Urothelium cell line (cell line): ENCODE data around the gene ACLY.

Experiments used
- DNase-seq: peaks from one replicate; pipeline ENCODE4 v3.0.0; 2011; ENCODE audit warnings: low spot score, mixed read lengths
- FAIRE-seq: peaks from 2 replicates; lab custom pipeline; 2011; peaks lifted over from hg19 to GRCh38; lab: Jason Lieb, UNC

Gene ACLY

DNA sequence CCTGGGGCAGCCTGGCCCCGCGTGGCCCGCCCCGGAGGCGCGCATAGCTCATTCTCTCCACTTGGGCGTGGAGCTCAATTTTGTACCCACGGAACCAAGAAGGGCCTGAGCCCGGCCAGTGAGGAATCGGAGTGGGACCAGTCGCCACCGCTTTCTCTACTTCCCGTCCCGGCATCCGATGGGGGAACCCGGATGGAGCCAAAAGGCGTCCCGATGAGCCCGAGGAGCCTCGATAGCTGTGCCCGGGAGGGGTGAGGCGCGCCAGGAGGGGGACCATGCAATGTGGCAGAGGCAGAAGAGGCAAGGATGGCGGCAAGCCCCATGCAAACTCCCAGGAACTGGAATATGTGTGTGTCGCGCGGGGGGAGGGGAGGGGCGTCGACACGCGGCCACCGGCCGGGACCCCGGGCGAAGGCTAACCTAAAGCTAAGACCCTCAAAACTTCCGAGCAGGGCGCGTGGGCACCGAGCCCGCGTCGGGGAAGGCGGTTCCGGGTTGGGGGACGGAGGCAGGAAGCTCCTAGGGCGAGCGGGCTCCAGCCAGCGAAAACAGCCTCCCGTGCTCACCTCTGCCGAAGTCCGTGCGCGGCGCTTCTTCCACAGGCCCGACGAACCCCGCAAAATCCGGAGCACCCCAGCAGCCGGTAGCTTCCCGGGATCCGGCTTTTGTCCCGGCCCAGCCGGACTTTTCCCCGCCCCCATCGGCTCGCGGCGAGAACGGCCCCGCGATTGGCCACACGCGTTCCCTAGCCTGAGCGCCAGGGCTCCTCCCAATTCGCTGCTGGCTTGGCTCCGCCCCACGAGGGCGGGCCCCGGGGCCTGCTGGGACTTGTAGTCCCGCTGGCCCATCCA is at the start of gene ACLY:
Gene ACLY (minus strand): TSS at position 638 of the 851 bp plus-strand sequence. CDS start 5,078 bp downstream, outside the sequence.
- DNase-seq (peak; percentile 100), FAIRE-seq (peak; percentile 32)

DNA sequence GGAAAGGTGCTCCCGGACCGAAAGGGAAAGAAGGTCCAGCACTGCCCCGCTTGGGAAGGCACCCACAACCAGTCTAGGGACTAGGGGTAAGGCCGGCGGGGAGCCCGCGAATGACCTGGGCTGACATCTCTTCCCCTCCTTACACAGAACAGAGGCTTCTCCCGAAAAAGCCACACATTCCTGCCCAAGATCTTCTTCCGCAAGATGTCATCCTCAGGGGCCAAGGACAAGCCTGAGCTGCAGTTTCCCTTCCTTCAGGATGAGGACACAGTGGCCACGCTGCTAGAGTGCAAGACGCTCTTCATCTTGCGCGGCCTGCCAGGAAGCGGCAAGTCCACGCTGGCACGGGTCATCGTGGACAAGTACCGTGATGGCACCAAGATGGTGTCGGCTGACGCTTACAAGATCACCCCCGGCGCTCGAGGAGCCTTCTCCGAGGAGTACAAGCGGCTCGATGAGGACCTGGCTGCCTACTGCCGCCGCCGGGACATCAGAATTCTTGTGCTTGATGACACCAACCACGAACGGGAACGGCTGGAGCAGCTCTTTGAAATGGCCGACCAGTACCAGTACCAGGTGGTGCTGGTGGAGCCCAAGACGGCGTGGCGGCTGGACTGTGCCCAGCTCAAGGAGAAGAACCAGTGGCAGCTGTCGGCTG is 49.3 kb upstream of the ACLY start:
- no peak for FAIRE-seq
- no peak for DNase-seq

DNA sequence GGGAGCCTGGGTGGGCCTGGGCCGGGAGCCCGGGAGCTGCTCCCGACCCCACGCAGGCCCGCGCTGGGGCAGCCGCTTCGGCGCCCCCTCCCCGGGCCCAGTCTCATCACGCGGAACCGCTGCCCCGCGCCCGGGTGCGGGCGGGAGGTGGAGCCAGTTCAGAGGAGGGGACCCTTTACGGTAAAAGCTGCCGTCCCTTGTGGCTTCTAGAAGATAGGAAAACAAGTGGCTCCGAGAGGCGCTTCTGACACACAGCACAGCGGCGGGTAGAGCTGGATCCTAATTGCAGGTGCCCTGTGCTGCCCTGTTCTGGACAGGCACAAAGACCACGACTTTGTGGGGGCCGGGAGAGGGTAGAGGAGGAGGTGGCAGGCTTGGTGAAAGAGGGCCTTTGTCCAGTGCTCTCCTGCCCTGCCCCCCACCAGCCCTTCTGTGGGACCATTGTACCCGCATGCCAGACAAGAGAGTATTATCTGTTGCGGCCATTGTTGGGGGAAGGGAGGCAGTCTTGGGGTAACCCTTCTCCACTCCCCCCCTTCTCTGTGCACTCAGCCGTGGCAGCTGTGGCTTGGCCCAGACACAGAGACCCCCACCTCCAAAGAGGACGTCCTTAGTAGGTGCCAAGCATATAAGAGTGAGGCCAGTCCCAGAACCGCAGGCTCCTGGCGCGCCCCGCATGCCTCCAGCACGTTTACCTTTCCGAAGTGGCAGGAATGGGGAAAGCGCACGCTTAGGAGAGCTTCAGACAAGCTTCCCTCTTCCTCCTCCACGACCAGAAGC is 48.6 kb upstream of the ACLY start:
- FAIRE-seq (no peak), DNase-seq (peak; percentile 27)

DNA sequence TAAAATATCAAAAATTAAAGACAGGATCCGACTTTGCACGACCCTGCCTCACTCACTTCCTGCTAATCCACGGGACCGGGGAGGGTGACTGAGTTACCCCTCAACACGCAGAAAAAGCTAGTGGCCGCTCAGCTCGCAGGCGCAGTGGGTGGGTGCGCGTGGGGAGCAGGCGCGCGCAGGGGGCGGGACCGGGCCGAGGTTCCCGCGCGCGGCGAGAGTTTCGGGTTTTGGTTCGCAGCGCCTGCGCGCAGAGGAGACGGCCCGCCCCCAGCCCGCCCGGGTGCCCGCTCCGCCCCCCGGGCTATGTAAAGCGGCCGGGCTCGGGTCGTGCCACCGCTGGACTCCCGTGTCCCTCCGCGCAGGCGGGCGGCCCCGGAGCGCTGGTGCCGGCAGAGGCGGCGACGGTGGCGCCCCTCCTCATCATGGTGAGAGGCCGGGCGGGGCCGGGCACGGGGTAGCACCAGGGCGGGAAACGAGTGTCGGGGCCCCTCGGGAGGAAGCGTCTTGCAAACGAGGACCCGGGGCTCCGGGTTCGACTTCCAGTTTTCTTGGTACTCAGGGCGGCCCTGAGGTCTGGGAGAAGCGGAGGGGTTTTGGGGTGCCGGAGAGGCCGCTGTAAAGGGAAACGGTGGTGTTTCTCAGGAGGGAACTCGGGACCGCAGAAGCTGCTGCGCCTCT is 47.9 kb upstream of the ACLY start, which contains the start of gene CNP:
Gene CNP (plus strand): TSS at position 333 of the 678 bp plus-strand sequence. CDS start 90 bp downstream, at position 423.
- FAIRE-seq (no peak), DNase-seq (peak; percentile 97)

DNA sequence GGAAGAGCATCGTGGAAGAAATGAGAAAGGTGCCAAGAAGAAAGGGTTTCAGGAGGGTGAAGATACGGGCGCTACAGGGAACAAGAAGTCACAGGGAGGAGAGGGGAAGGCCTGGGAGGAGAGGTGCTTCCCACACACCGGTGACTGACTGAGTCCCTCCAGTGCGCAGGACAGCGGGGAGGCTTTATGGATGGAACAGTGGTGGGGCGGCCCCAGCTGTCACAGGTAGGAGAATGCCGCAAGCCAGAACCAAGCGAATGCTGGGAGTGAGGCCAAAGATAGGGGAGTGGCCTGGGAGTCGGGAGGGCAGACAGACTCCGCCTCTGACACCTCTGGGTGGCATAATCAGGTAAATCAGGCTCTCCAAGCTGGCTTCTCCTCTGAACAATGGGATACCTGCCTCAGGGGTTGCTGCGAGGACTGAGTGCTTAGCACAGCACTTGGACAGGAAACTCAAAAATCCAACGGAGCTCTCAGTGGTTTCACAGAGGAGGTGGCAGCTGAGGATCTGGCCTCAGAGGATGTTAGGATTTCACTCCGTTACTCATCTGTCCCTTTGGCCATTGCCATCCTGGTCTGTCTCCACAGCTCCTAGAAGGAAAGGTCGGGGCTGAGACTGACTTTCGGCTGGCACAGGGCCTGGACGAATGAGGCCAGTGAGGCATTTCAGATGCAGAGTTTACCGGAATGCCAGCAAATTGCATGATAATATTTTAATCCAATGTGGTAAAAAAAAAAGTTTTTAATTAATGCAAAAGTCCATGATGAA is 47.1 kb upstream of the ACLY start:
- DNase-seq: peak; percentile 82
- FAIRE-seq: peak; percentile 63

DNA sequence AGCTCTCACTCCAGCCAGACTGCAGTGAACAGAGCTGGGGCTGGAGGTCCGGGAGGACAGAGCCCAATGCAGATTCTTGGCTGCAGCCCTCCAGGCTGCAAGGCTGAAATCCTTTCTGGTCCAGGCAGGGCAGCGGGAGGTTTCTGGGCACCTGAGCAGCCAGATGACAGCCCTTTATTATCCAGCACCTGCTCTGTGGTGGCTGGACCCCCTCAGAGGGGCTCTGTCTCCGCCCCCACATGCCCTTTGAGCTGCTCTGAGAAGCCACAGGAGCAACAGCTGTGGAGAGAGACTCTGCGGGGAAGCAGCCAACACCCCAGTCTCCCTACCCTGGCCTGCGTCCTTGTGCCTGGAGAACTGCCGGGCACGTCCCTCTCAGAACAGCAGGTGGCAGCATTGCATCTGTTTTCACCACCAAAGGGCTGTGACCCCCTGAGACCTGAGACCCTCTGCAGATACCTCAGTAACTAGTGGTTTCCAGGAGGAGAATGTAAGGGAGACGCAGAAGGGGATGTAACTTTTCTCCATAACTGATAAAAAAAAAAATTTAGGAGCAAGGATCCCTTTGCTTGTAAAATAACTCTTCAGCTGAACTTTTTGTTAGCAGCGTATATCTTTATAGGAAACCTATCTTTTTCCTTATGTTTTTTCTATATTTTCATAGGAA is 44.1 kb upstream of the ACLY start:
- FAIRE-seq: peak; percentile 84

DNA sequence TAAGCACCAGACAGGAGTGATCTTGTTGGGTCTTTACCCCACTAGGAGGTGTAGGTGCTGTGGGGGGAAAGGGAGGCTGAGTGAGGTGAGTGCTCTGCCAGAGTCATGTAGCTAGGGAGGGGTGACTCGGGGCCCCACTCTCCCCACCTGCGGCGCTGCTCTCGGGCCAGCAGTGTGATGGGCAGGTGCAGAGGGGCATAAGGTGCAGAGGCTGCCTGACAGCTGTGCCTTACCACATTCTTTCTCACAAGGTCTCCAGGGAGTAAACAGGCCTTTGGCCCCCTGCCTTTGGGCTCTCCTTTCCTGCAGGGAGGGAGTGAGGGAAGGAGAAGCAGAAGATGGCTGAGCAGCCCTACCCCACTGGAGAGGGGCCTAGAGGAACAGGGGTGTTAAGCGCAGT is 43.4 kb upstream of the ACLY start:
- DNase-seq (no peak), FAIRE-seq (no peak)

More for the DNA sequence above, 44.1 kb upstream of the ACLY start:
- peak; percentile 77 for DNase-seq

DNA sequence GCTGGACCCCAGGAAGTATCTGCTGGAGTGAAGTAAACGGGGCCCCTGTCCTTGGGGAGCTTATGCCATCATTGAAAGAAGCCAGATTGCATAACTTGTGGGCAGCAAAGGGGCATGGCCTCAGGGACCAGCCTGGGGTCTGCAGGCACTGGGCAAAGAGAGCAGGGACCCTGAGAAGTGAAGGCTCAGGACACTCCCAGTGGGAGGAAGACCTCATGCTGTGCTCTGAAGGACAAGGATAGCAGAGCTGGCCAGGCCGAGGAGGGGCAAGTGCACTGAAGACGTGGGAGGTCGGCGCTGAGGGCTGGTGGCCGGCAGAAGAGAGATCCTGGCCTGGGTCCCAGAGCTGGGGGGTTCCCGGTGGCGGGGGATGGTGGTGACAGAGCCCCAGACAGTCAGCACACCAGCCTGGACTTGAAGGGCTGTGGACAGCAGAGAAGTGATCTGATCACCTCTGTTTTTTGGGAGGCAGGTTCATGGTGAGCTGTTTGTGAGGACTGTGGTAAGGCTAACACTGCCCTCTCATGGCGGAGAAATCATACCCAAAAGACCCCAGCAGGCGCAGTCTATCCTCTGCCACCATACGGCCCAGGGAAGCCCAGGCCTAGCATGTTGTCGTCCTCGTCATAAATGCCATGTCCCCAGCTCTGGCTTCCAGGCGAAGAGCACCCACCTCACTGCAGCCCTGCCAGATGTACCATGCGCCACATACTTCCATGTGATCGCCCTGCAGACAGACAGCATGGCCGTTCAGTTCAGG is 40.8 kb upstream of the ACLY start:
- DNase-seq: no peak
- no peak for FAIRE-seq

DNA sequence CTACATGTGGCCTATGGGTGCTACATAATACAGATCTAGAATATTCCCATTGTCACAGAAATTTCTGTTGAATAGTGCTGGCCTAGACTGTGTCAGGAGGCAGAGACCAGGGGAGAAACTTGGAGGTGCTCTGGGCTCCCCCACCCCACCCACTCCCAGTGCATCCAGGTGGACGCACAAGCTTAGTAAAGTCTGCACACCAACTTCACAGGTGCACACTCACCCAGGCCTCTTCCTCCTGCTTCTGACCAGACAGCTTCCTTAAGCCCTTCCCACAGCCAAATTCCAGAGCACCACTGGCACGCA is 40.2 kb upstream of the ACLY start:
- DNase-seq: no peak

GRCh38 chr17:41957869-41958439 is 39.2 kb upstream of the ACLY start:
- no peak for FAIRE-seq
- no peak for DNase-seq

More for the DNA sequence above, 40.2 kb upstream of the ACLY start:
- FAIRE-seq: no peak

GRCh38 chr17:41957031-41957868 is 38.5 kb upstream of the ACLY start:
- FAIRE-seq: no peak
- DNase-seq: no peak

GRCh38 chr17:41956522-41956921 is 37.8 kb upstream of the ACLY start:
- DNase-seq (no peak), FAIRE-seq (no peak)

DNA sequence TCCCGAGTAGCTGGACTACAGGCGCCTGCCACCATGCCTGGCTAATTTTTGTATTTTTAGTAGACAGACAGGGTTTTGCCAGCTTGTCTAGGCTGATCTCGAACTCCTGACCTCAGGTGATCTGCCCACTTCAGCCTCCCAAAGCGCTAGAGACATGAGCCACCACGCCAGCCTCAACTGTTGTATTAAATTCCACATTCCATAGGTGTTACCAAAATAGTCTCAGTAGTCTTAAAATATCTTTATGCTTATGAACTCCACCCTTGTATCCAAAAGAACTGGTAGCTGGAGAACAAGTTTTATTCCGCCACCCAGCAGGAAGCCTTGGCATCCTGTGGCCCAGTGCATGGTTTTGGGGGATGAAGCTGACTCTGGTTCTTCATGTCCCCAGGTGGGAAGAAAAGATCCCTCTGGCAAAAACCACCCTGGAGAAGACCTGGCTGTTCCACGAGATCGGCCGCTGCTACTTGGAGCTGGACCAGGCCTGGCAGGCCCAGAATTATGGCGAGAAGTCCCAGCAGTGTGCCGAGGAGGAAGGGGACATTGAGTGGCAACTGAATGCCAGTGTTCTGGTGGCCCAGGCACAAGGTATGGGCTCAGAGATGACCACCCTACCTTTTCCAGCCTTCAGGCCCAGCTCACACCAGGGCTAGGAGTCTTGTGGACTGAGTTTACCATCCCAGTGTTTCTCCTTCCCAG is 30.2 kb upstream of the ACLY start:
- DNase-seq: no peak
- FAIRE-seq: no peak

DNA sequence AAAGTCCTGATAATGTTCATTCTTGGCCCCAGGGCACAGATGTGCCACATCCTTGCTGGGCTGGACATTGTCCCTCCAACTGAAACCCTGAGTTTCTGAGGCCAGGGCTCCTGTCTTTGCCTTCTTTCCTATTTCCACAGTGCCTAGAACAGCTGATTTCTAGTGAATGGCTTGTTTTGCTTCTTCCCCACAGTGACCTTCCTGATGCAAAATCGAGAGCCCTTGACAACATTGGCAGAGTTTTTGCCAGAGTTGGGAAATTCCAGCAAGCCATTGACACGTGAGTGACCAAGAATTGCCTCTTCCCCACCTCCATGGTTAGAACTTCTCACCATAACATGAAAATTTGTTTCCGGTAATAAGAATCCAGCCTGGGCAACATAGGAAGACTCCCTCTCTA is 26.2 kb upstream of the ACLY start:
- DNase-seq (no peak), FAIRE-seq (no peak)

- no peak for DNase-seq
- FAIRE-seq: no peak
Observed at GRCh38 chr17:41943492-41943891, 24.7 kb upstream of the ACLY start.

DNA sequence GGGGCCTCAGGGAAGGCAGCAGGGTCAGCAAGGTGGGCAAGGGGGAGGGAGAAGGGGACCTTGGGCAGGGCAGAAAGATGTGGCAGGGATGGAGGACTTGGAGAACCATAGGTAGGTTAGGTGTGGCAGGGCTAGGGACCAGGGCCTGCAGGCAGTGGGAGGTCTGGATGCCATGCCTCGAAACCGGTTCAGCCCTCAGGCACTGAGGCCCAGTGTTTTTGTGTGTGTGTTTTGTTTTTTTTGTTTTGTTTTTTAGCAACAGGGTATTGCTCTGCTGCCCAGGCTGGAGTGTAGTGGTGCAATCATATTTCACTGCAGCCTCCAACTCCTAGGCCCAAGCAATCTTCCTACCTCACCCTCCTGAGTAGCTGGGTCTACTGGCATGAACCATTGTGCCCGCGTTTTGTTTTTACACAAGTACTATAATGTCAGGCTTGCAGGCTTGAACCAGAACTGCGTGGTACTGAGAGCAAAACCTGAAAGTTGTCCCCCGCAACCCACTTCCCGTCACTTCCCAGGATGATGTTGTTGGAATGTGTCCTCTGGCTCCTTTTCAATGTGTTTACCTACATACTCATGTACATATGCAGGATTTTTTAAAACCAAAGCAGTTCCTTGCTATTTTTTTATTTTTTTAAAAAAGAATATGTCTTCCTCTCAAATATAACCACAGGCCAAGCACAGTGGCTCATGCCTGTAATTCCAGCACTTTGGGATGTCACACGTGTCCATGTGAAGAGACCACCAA is 24.0 kb upstream of the ACLY start:
- DNase-seq (no peak), FAIRE-seq (no peak)
